Karpas-422 (cell line): Measurements from ENCODE around the gene PROSER2. TPM values are rescaled to one million over a fixed set of nuclear protein-coding genes. Genes with fewer than 3 reads are reported as not detected.

Experiments
- DNase-seq: peaks from one replicate; pipeline ENCODE4 v3.0.0-alpha.2; 2015
- H2AFZ ChIP-seq: fragments of 200-600 bp; sonication (generic); 2 replicates; pipeline ENCODE4 v1.6.1; 2014; ENCODE audit warnings: antibody characterized with exemption, low read length, mixed read lengths
- H3K27ac ChIP-seq: fragments of 200-600 bp; sonication (generic); 2 replicates; pipeline ENCODE4 v1.5.1; 2014; ENCODE audit warnings: mild to moderate bottlenecking, low read length, moderate library complexity
- H3K27me3 ChIP-seq: fragments of 200-600 bp; sonication (generic); 2 replicates; pipeline ENCODE4 v1.6.1; 2014; ENCODE audit warnings: low read length, mixed read lengths
- H3K36me3 ChIP-seq: fragments of 200-600 bp; sonication (generic); 2 replicates; pipeline ENCODE4 v1.6.1; 2014; ENCODE audit warnings: low read length, mixed read lengths; ENCODE audit not compliant: insufficient read depth
- H3K4me1 ChIP-seq: fragments of 200-600 bp; sonication (generic); 2 replicates; pipeline ENCODE4 v1.6.1; 2014; ENCODE audit warnings: mild to moderate bottlenecking, low read length, mixed read lengths
- H3K4me2 ChIP-seq: fragments of 200-600 bp; sonication (generic); 2 replicates; pipeline ENCODE4 v1.6.1; 2014; ENCODE audit warnings: low read length, low read depth, mild to moderate bottlenecking; ENCODE audit not compliant: poor library complexity, severe bottlenecking
- H3K4me3 ChIP-seq: fragments of 200-600 bp; sonication (generic); 2 replicates; pipeline ENCODE4 v1.5.1; 2014; ENCODE audit warnings: mild to moderate bottlenecking, antibody characterized with exemption, low read length, mixed read lengths
- H3K79me2 ChIP-seq: fragments of 200-600 bp; sonication (generic); 2 replicates; pipeline ENCODE4 v1.6.1; 2014; ENCODE audit warnings: mild to moderate bottlenecking, low read length, mixed read lengths
- H3K9ac ChIP-seq: fragments of 200-600 bp; sonication (generic); 2 replicates; pipeline ENCODE4 v1.6.0; 2014; ENCODE audit warnings: low read length
- H3K9me2 ChIP-seq: fragments of 200-600 bp; sonication (generic), shearing (Covaris generic); replicated peaks from 2 replicates; pipeline ENCODE4 v1.6.0; 2014; ENCODE audit warnings: mild to moderate bottlenecking, low read length, moderate library complexity; ENCODE audit not compliant: insufficient read depth
- H3K9me3 ChIP-seq: fragments of 300-700, 200-600 bp; sonication (generic); 2 replicates; pipeline ENCODE4 v1.6.1; 2014; ENCODE audit warnings: low read length, mixed read lengths
- H4K20me1 ChIP-seq: fragments of 200-600 bp; sonication (generic); 2 replicates; pipeline ENCODE4 v1.6.1; 2014; ENCODE audit warnings: mild to moderate bottlenecking, antibody characterized with exemption, low read length, low read depth; ENCODE audit not compliant: insufficient read depth
- total RNA-seq: library from RNA; depleted of rRNA; stranded (reverse); fragments of >200 nt; shearing (Covaris generic); gene quantifications from 2 replicates; pipeline ENCODE4 v1.2.3, GENCODE V29; 2014; ENCODE audit warnings: low replicate concordance

PROSER2 gene
- total RNA-seq, 1 experiment from 2014 or later = not detected

GRCh38 chr10:11869743-11870460 is 46.7 kb downstream of the PROSER2 start:
- H2AFZ ChIP-seq = no peak overlapping the region
- H3K9me3 ChIP-seq = no peaks in the 10 kb centered on the region
- H3K4me1 ChIP-seq = peaks cover 7% of the 10 kb centered on the region
- no peaks in the 10 kb centered on the region for H3K79me2 ChIP-seq
- H3K4me2 ChIP-seq = no peak overlapping the region
- H3K4me3 ChIP-seq = no peak overlapping the region
- H3K27me3 ChIP-seq = no peaks in the 10 kb centered on the region
- no peak for DNase-seq
- H3K9me2 ChIP-seq = no peaks in the 10 kb centered on the region
- no peak overlapping the region for H3K27ac ChIP-seq
- no peaks in the 10 kb centered on the region for H4K20me1 ChIP-seq
- no peaks in the 10 kb centered on the region for H3K36me3 ChIP-seq
- H3K9ac ChIP-seq = no peak overlapping the region

GRCh38 chr10:11870461-11870780 is 47.3 kb downstream of the PROSER2 start:
- H3K36me3 ChIP-seq = no peaks in the 10 kb centered on the region
- no peaks in the 10 kb centered on the region for H3K27me3 ChIP-seq
- no peak for DNase-seq
- H3K4me1 ChIP-seq = peaks cover 7% of the 10 kb centered on the region
- no peak overlapping the region for H3K27ac ChIP-seq
- H4K20me1 ChIP-seq = no peaks in the 10 kb centered on the region
- H3K4me2 ChIP-seq = no peak overlapping the region
- no peak overlapping the region for H3K9ac ChIP-seq
- H3K9me2 ChIP-seq = no peaks in the 10 kb centered on the region
- no peaks in the 10 kb centered on the region for H3K9me3 ChIP-seq
- no peak overlapping the region for H2AFZ ChIP-seq
- H3K4me3 ChIP-seq = no peak overlapping the region
- H3K79me2 ChIP-seq = no peaks in the 10 kb centered on the region

GRCh38 chr10:11870900-11871400 is 47.8 kb downstream of the PROSER2 start:
- H3K9me3 ChIP-seq = no peaks in the 10 kb centered on the region
- no peak overlapping the region for H3K9ac ChIP-seq

GRCh38 chr10:11871466-11871865 is 48.3 kb downstream of the PROSER2 start:
- peaks cover 7% of the 10 kb centered on the region for H3K4me1 ChIP-seq
- no peak overlapping the region for H3K9ac ChIP-seq
- H3K36me3 ChIP-seq = no peaks in the 10 kb centered on the region
- H3K27me3 ChIP-seq = no peaks in the 10 kb centered on the region
- no peak overlapping the region for H2AFZ ChIP-seq
- no peaks in the 10 kb centered on the region for H3K9me2 ChIP-seq
- H3K79me2 ChIP-seq = no peaks in the 10 kb centered on the region
- H4K20me1 ChIP-seq = no peaks in the 10 kb centered on the region
- H3K27ac ChIP-seq = no peak overlapping the region
- no peak overlapping the region for H3K4me2 ChIP-seq
- no peak for DNase-seq
- no peaks in the 10 kb centered on the region for H3K9me3 ChIP-seq
- no peak overlapping the region for H3K4me3 ChIP-seq

More at GRCh38 chr10:11870900-11871400, 47.8 kb downstream of the PROSER2 start:
- no peak for DNase-seq
- Histone ChIP-seq H3K4me1 (peaks cover 7% of the 10 kb centered on the region), H3K27ac (no peak overlapping the region), H3K9me2 (no peaks in the 10 kb centered on the region), H2AFZ (no peak overlapping the region), H3K4me2 (no peak overlapping the region), H3K27me3 (no peaks in the 10 kb centered on the region), H3K4me3 (no peak overlapping the region), H4K20me1 (no peaks in the 10 kb centered on the region), H3K79me2 (no peaks in the 10 kb centered on the region), H3K36me3 (no peaks in the 10 kb centered on the region)

GRCh38 chr10:11874568-11875493 is 51.7 kb downstream of the PROSER2 start:
- Histone ChIP-seq H3K79me2 (no peaks in the 10 kb centered on the region), H3K4me3 (no peak overlapping the region), H3K9ac (no peak overlapping the region), H3K4me2 (no peak overlapping the region), H2AFZ (no peak overlapping the region), H3K9me3 (no peaks in the 10 kb centered on the region), H3K4me1 (no peaks in the 10 kb centered on the region), H4K20me1 (no peaks in the 10 kb centered on the region), H3K27ac (no peak overlapping the region), H3K27me3 (no peaks in the 10 kb centered on the region), H3K9me2 (no peaks in the 10 kb centered on the region), H3K36me3 (no peaks in the 10 kb centered on the region)
- no peak for DNase-seq

GRCh38 chr10:11875494-11876281 is 52.5 kb downstream of the PROSER2 start:
- no peaks in the 10 kb centered on the region for H3K9me2 ChIP-seq
- H3K36me3 ChIP-seq = no peaks in the 10 kb centered on the region
- no peak overlapping the region for H3K27ac ChIP-seq
- H3K9me3 ChIP-seq = no peaks in the 10 kb centered on the region
- H3K27me3 ChIP-seq = no peaks in the 10 kb centered on the region
- no peak overlapping the region for H2AFZ ChIP-seq
- no peaks in the 10 kb centered on the region for H3K79me2 ChIP-seq
- H4K20me1 ChIP-seq = no peaks in the 10 kb centered on the region
- H3K4me2 ChIP-seq = no peak overlapping the region
- H3K4me3 ChIP-seq = no peak overlapping the region
- DNase-seq = no peak
- no peaks in the 10 kb centered on the region for H3K4me1 ChIP-seq
- no peak overlapping the region for H3K9ac ChIP-seq

- no peaks in the 10 kb centered on the region for H3K4me1 ChIP-seq
Measured at GRCh38 chr10:11876324-11876723, 53.2 kb downstream of the PROSER2 start.

More at GRCh38 chr10:11876324-11876723, 53.2 kb downstream of the PROSER2 start:
- no peaks in the 10 kb centered on the region for H3K9me3 ChIP-seq
- H3K9me2 ChIP-seq = no peaks in the 10 kb centered on the region
- no peaks in the 10 kb centered on the region for H4K20me1 ChIP-seq
- H3K27me3 ChIP-seq = no peaks in the 10 kb centered on the region
- H3K4me3 ChIP-seq = no peak overlapping the region
- DNase-seq = no peak
- no peak overlapping the region for H3K27ac ChIP-seq
- no peak overlapping the region for H3K9ac ChIP-seq
- no peak overlapping the region for H2AFZ ChIP-seq
- H3K79me2 ChIP-seq = no peaks in the 10 kb centered on the region
- H3K36me3 ChIP-seq = no peaks in the 10 kb centered on the region
- H3K4me2 ChIP-seq = no peak overlapping the region
